Osteoblast (primary cell): ENCODE measurements around the gene ATP1B3. TPM values are rescaled to one million over a fixed set of nuclear protein-coding genes. Genes with fewer than 3 reads are reported as not detected.

Source experiments
- DNase-seq: peaks from one replicate; pipeline ENCODE4 v3.0.0; 2011; ENCODE audit warnings: low spot score, mixed read lengths; ENCODE audit not compliant: insufficient read length; ENCODE audit errors: missing footprints
- H2AFZ ChIP-seq: 2 replicates; pipeline ENCODE4 v1.6.0; 2011; ENCODE audit warnings: mild to moderate bottlenecking, low read length
- H3K27ac ChIP-seq: 2 replicates; pipeline ENCODE4 v1.5.1; 2011; ENCODE audit warnings: mild to moderate bottlenecking, low read depth, low read length, moderate library complexity
- H3K27me3 ChIP-seq: 2 replicates; pipeline ENCODE4 v1.6.0; 2012; ENCODE audit warnings: mild to moderate bottlenecking, control low read depth, inconsistent platforms, low read length, moderate library complexity; ENCODE audit not compliant: insufficient read depth
- H3K36me3 ChIP-seq: 2 replicates; pipeline ENCODE4 v1.5.1; 2011; ENCODE audit warnings: mild to moderate bottlenecking, low read length, control low read depth, moderate library complexity; ENCODE audit not compliant: insufficient read depth
- H3K4me1 ChIP-seq: 2 replicates; pipeline ENCODE4 v1.5.1; 2011; ENCODE audit warnings: mild to moderate bottlenecking, low read length, control low read depth, moderate library complexity; ENCODE audit not compliant: insufficient read depth
- H3K4me2 ChIP-seq: 2 replicates; pipeline ENCODE4 v1.6.0; 2011; ENCODE audit warnings: mild to moderate bottlenecking, low read length; ENCODE audit not compliant: insufficient read depth
- H3K4me3 ChIP-seq: fragments of 200-600 bp; sonication (generic); 3 replicates; pipeline ENCODE4 v1.5.1; 2012; ENCODE audit warnings: mild to moderate bottlenecking, low read length, inconsistent platforms; ENCODE audit not compliant: insufficient read depth
- H3K79me2 ChIP-seq: 2 replicates; pipeline ENCODE4 v1.6.0; 2012; ENCODE audit warnings: mild to moderate bottlenecking, low read length, control low read depth, inconsistent platforms; ENCODE audit not compliant: insufficient read depth
- H3K9me3 ChIP-seq: 2 replicates; pipeline ENCODE4 v1.5.1; 2011; ENCODE audit warnings: low read depth, low read length, control low read depth
- H4K20me1 ChIP-seq: 2 replicates; pipeline ENCODE4 v1.6.0; 2012; ENCODE audit warnings: mild to moderate bottlenecking, low read length, control low read depth; ENCODE audit not compliant: insufficient read depth
- CTCF ChIP-seq: IDR thresholded peaks from 2 replicates; pipeline ENCODE4 v1.5.1; 2011; ENCODE audit warnings: mild to moderate bottlenecking, low read depth, low read length, moderate library complexity; ENCODE audit errors: extremely low read depth
- total RNA-seq: library from RNA; depleted of rRNA; stranded (reverse); fragments of >200 nt; gene quantifications from 2 replicates; pipeline ENCODE4 v1.2.3, GENCODE V29; 2012

The ATP1B3 gene
- total RNA-seq, 1 donor = 37.3 TPM

DNA sequence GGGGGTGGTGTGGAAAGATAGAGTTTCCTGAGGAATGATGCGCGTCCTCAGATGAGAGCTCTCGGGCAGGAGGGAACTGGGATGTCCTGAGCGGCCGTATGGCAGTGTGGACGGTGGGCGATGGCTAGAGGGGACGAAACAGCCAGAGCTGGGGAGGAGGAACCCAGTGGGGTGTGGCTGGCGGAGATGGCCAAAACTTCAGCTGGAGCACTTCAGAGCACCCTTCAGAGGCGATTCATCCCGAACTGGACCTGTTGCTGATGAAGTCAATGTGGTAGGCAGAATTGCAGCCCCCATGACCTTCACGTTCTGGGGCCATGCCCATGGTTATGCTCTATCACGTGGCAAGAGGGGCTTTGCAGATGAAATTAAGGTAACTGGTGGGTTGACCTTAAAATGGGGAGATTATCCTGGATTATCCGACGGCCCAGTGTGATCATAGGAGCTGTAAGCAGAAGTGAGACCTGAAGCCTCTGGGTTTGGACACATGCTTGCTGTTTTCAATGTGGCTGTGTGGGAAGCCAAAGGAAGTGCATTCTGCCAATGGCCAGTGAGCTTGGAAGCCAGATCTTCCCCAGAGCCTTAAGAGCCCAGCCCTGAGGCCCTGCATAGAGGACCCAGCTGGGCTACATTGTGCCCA lies 52.3 kb downstream of the ATP1B3 start:
- no peak overlapping the region for H3K27ac ChIP-seq
- no peak overlapping the region for H3K4me3 ChIP-seq
- H3K4me2 ChIP-seq = no peak overlapping the region
- no peaks in the 10 kb centered on the region for H3K4me1 ChIP-seq
- no peaks in the 10 kb centered on the region for H3K79me2 ChIP-seq
- peaks cover 14% of the 10 kb centered on the region for H3K36me3 ChIP-seq
- H3K9me3 ChIP-seq = no peaks in the 10 kb centered on the region
- no peak overlapping the region for H2AFZ ChIP-seq
- no peaks in the 10 kb centered on the region for H4K20me1 ChIP-seq
- DNase-seq = no peak
- H3K27me3 ChIP-seq = no peaks in the 10 kb centered on the region
- no peak for TF ChIP-seq CTCF

GRCh38 chr3:141929341-141929995 lies 53.0 kb downstream of the ATP1B3 start:
- no peak overlapping the region for H2AFZ ChIP-seq
- H3K79me2 ChIP-seq = no peaks in the 10 kb centered on the region
- no peaks in the 10 kb centered on the region for H3K4me1 ChIP-seq
- no peaks in the 10 kb centered on the region for H3K27me3 ChIP-seq
- no peak for TF ChIP-seq CTCF
- peaks cover 12% of the 10 kb centered on the region for H3K36me3 ChIP-seq
- no peaks in the 10 kb centered on the region for H3K9me3 ChIP-seq
- H3K4me2 ChIP-seq = no peak overlapping the region
- no peak overlapping the region for H3K27ac ChIP-seq
- no peaks in the 10 kb centered on the region for H4K20me1 ChIP-seq
- DNase-seq = no peak
- no peak overlapping the region for H3K4me3 ChIP-seq

DNA sequence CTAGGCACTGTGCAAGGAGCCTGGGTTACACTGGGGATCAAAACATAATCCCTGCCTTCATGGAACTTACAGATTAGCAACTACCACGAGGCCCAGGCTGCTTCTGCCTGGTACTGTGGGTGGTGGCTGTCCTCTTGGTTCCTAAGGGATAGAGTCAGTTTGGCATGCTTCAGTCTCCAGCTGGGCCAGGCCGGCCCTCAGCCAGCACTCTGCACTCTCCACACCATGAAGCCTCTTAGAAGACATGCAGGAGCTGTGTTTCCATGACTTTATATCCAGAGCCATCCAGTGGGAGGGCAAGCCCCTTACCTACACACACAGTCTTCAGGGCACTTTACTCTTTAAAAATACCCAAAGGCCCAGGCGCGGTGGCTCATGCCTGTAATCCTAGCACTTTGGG lies 54.4 kb downstream of the ATP1B3 start:
- Histone ChIP-seq H3K4me2 (no peak overlapping the region), H3K27me3 (no peaks in the 10 kb centered on the region), H3K9me3 (no peaks in the 10 kb centered on the region), H4K20me1 (no peaks in the 10 kb centered on the region), H2AFZ (no peak overlapping the region), H3K4me3 (no peak overlapping the region), H3K36me3 (peaks cover 12% of the 10 kb centered on the region), H3K4me1 (no peaks in the 10 kb centered on the region), H3K79me2 (no peaks in the 10 kb centered on the region), H3K27ac (no peak overlapping the region)
- DNase-seq = no peak
- no peak for TF ChIP-seq CTCF

DNA sequence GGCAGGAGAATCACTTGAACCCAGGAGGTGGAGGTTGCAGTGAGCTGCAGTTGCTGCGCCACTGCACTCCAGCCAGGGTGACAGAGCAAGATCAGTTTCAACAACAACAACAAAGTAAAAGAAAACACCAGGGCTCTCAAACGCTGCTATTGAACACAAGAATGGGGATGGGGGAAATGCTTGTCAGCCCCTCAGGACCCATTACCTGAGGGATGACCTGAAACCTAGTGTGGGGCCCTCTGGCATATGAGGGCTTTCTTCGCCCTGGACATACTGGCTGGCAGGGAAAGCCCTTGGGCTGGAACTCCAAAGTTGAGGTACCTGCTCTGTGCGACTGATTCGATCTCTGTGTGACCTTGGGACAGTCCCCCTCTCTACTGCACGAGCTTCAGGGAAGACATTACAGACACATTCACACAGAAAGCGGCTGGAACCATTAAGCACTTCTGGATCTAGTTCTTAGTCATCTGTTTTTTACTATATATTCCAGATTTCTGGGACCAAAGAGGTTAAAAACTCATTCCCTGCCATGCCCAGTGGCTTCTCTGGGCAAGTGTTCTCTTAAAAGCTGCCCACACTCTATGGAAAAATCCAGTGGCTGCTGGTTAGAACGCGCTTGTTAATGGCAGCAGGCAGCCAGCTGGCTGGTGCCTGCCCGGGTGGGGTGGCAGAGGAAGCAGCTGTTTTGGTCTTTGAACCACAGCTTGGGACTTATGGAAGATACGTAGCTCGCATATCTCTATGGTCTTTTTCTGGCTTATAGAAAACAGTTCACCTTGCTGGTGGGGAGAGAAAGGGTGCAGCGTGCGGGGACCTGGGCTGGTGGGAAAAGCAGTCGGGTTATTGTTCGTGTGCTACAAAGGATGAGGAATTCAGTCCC lies 57.2 kb downstream of the ATP1B3 start:
- no peak for DNase-seq
- no peak overlapping the region for H3K27ac ChIP-seq
- H3K36me3 ChIP-seq = no peaks in the 10 kb centered on the region
- H3K4me1 ChIP-seq = no peaks in the 10 kb centered on the region
- no peak overlapping the region for H3K4me2 ChIP-seq
- no peak overlapping the region for H2AFZ ChIP-seq
- TF ChIP-seq CTCF = no peak
- H3K4me3 ChIP-seq = no peak overlapping the region
- H3K79me2 ChIP-seq = no peaks in the 10 kb centered on the region
- H3K27me3 ChIP-seq = no peaks in the 10 kb centered on the region
- no peaks in the 10 kb centered on the region for H3K9me3 ChIP-seq
- no peaks in the 10 kb centered on the region for H4K20me1 ChIP-seq
